Renal pelvis (tissue), 4 donors: ENCODE results near the gene MMADHC. TPM values are rescaled to one million over a fixed set of nuclear protein-coding genes. Genes with fewer than 3 reads are reported as not detected.

ENCODE experiments used
- DNase-seq: peaks from one replicate; pipeline ENCODE4 v3.0.0-alpha.2; 2013
- polyA plus RNA-seq, 3 donors: library from polyadenylated mRNA; unstranded; fragments of 120-200 nt; gene quantifications; one replicate each; pipeline ENCODE4 v1.2.1, GENCODE V29; 2013; ENCODE audit not compliant: insufficient read length in 3 of 3

MMADHC gene
- polyA plus RNA-seq, 3 donors: 103 to 109 (median 109) TPM

DNA sequence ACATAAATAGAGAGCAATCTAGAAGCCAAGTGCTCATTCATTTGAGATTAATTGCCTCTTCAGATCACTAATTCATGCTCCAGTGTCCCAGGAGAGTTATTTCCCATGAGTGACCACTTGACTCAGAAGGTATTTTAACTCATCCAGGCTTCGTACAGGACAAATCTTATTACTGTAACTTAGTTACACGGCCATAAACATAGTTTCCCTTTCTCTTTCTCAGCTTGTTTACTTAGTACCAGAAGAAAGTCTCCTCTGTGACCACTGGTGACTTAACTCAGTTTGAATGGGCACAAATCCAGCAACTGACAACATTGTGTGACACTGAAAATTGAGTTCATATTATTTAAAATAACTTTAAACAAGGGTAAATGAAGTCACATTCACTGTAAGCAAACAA, 25.3 kb downstream of the MMADHC start:
- DNase-seq: peak; percentile 48

DNA sequence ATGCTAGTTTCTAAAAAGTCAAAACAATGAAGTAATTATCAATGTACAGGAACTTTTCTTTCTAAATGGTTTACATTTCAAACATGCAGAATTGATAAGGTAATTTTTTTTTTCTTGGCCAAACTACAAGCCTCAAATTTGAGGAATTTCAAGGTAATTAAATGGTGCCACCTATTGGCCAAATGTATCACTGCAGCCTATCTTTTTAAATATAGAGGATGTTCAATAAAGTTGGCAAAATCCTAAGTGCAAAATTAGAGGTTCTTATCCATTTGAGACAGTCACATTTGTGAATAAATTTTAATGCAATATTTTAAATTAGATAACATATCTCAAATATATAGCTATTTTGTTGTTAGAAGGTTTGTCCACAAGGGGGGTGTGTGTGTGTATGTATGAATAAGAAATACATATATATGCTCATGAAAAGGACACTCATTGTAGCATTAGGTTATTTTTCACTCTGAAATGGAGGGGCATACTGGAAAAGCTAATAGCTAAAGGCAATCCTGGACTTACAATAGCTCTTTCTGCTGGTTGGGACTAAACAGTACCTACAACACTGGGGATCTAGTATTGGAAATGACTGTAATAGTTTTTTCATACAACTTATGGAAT, 26.2 kb downstream of the MMADHC start:
- peak; percentile 35 for DNase-seq

DNA sequence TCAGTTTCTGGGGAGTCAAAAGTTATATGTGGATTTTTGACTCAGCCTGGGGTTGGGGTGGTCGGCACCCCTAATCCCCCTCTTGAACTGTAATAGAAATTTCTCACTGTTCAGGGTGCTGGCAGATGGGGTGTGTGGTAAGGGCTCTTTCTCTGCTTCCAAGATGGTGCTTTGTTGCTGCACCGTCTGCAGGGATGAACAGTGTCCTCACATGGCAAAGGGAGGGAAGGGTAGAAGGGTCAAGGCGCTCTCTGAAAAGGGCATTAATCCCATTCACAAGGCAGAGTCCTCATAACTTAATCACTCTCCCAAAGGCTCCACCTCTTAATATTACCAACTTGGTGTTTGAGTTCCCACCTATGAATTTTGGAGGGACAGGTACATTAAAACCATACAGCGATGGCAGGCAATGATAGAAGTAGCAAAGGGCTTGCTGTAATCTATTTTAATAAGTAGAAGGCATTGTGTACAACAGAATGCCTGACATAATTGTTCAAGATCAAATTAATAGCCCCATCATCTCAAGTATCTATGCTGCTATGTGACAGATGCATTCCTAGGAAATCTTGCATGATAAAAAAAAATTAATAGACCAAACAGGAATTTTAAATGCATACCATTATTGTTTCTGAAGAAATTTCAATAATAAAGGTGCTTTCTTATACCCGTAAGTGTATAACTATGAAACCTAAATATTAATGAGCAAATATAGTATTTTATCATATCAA, 28.1 kb downstream of the MMADHC start:
- DNase-seq: no peak

GRCh38 chr2:149556452-149556851, 31.1 kb downstream of the MMADHC start:
- no peak for DNase-seq

DNA sequence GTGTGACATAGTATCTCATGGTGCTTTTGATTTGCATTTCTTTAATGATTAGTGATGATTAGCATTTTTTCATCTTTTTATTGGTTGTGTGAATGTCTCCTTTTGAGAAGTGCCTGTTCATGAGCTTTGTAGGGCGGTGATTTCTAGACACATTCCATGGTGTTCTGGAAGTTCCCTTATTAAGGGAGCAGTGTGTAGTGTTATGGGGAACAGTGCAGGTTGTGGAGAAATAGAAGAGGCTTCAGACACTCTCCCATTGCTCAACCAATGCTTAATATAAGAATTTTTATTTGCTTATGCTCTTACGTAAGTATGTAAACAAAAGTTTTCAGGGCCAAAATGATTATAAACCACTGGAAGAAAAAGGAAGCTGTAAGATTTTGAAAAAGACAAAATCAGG, 34.7 kb downstream of the MMADHC start:
- DNase-seq: no peak

GRCh38 chr2:149552226-149552625, 35.3 kb downstream of the MMADHC start:
- DNase-seq: no peak

GRCh38 chr2:149544692-149545091, 42.9 kb downstream of the MMADHC start:
- no peak for DNase-seq

DNA sequence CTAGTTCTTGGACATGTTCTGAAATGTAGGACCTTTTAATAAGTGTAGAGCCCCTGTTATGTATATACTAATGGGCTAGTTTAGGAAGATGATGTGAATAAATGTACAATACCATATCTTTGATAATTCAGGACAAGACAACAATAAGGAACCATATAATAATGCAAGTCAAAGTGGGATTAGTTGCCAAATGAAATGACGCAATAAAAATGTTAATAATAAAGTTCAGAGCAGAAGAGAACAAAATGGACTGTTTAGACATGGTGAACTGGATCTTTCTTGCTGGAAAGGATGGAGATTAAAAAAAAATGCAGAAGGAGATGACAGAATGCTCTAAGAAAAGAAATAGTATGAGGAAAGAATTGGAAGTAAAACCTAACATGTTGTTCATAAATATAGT, 43.7 kb downstream of the MMADHC start:
- no peak for DNase-seq

- no peak for DNase-seq
Measured at GRCh38 chr2:149540138-149540537, 47.4 kb downstream of the MMADHC start.

- no peak for DNase-seq
Measured at GRCh38 chr2:149538138-149538833, 49.3 kb downstream of the MMADHC start.

GRCh38 chr2:149537092-149537726, 50.4 kb downstream of the MMADHC start:
- no peak for DNase-seq

- peak; percentile 22 for DNase-seq
Measured at GRCh38 chr2:149536649-149537048, 50.9 kb downstream of the MMADHC start.

- DNase-seq: no peak
Measured at GRCh38 chr2:149534674-149535073, 52.9 kb downstream of the MMADHC start.

GRCh38 chr2:149528983-149529382, 58.6 kb downstream of the MMADHC start:
- DNase-seq: no peak

- DNase-seq: no peak
Measured at GRCh38 chr2:149527998-149528755, 59.4 kb downstream of the MMADHC start.

DNA sequence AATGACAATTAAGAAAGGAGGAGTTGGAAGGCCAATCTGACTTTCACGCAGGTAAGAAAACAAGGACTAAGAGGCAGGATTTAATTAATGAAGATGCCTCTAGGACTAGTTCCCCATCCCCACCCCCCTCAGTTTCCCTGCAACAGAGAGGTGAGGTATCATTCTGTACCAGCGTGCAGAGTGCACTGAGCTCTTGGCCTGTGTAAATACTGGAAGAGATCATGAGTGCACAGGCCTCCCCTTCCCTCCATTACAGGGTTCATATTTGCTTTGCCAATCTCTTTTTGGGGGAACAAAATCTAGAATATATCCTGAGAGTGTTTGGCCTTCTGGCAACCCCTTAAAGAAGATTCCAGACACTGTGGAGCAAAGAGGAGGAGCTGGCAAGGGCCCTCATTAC, 60.9 kb downstream of the MMADHC start:
- no peak for DNase-seq

GRCh38 chr2:149525323-149525722, 62.3 kb downstream of the MMADHC start:
- DNase-seq: no peak
